Inferior parietal cortex (tissue), 1 donor: ENCODE measurements around the gene TMEM52B.
"Not testable (repeated sequence)": the region's sequence is repeated elsewhere in the genome, so short reads cannot be mapped to it uniquely, and the experiment has no call there.

Source experiments
- DNase-seq: peaks from one replicate; pipeline ENCODE4 v3.0.0-alpha.2; 2016; ENCODE audit errors: extremely low spot score

The TMEM52B gene

DNA sequence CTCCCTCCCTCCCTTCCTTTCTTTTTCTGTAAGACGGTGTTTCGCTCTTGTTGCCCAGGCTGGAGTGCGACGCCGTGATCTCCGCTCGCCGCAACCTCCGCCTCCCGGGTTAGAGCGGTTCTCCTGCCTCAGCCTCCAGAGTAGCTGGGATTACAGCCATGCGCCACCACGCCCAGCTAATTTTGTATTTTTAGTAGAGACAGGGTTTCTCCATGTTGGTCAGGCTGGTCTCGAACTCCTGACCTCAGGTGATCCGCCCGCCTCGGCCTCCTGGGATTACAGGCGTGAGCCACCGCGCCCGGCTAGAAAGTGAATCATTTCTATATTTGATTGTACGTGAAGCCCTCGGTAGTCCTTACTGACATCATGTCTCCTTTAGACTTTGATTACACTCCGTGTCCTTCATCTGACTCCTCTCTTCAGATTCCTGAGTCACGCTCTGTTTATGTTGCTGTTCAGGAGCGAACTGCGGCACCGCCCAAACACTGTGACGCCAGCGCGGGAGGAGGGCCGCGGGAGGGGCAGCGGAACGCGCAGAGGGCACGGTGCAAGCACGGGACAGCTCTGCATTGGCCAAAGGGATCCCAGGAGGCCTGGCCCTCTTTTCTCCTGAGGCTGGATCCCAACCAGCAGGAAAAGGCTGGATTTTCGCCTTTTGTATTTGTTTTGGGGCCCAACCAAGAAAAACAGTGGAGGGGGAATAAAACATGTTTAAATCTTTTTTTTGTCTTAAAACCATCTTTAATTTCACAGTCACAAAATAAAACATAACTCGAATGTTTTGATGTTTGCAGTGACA lies 33.3 kb downstream of the TMEM52B start:
- peak; percentile 88 for DNase-seq

DNA sequence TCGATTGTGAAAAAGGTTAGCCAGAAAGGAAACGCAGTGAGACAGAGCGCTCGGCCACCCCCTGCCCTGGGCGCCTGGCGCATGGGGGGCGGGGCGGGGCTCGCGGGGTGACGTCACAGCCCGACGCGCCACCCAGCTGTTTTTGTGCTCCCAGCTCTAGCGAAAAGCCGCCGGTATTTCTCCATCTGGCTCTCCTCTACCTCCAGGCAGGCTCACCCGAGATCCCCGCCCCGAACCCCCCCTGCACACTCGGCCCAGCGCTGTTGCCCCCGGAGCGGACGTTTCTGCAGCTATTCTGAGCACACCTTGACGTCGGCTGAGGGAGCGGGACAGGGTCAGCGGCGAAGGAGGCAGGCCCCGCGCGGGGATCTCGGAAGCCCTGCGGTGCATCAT lies 33.9 kb downstream of the TMEM52B start, which contains the start of gene GABARAPL1:
GABARAPL1 (plus strand) TSS at position 139 of the 393 bp plus-strand sequence; CDS start at position 392, 253 bp downstream.
- DNase-seq: peak; percentile 84

DNA sequence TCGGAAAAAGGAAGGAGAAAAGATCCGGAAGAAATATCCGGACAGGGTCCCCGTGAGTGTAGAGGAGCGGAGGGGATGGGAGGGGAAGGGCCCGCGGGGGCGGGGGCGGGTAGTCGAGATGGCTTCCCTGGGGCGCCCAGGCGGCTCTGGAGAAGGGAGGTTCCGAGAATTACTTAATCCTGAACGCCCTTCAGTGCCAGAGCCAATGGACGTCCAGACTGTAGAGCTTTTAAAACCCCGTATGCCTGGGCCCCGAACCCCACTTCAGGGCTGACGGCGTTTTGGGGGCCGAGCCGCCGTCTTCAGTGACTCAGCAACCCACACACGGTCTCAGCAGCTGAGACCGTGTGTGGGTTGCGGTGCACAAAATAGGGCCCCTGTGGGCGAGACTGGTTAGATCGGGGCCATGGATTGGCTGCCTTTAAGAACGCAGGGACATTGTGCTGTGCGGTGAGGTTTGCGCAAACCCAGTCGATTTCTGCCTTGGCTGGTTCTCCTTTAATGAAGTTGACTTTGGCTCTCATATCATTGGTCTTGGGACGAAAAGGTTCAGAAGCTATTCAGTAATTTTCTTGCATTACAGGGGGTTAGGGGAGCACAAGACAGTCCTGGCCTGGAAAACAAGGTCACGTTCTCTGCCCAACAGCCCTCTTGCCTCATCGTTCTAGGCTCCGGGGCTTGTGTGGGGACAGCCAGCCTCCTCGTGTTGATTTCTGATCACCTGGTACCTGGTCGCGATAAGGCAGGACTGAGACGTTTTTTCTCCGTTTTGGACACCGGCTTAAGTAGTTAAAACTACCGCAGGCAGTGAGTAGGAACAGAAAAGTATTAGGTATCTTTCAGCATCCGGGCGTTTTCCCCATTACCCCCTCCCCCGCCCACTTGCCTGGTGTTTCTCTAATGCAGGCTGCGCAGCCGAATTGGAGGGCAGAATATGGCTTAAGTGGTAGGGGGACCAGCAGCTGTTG lies 34.6 kb downstream of the TMEM52B start:
- DNase-seq: peak; percentile 68

DNA sequence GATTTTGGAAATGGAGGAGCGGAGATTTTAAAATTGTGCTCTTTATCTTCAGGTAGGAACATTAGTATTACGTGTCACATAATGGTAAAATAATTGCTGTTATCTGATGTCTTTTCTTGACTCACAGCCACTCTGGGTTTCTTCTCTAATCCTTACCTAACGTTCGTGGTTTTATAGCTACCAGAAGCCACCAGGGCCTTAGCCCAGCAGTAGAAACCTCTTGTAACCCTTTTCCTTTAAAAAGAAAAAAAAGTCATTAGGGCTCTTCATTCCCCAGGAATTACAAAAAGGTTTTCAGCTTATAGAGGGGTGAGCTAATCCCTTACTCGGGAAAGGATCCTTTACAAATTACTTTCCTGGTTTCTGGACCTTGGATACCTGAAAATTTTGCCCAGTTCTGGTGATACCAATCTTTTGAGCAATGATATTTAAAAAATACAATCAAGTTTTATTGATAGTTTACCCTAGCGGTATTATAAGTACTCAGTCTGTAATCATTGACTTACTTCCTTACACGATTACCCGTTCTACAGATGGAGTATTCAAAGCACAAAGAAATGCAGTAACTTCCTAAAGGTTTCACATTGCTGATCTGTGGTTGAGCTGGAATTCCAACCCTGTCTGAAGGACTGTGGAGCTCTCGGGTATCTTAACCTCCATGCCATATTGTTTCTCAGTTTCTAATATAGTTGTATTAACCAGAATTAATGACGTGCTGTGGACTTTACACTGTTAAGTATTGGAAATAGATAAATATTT lies 35.5 kb downstream of the TMEM52B start:
- peak; percentile 42 for DNase-seq

DNA sequence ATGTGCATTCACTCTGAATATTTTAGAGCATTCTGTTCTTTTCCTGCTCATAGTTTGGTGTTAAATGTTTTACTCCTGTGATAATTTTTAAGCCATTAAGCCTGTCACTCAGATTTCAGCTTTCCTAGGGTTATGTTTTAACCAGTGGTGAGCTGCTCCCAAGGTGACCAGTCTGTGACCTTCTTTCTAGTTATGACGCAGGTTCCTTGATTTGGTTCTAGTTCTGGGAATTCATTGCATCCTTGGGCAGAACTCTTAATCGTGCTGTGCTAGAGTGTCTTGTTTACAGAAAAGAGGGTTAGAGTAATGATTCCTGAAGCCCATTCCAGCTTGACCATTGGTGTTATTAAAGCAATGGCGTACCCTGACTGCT lies 36.0 kb downstream of the TMEM52B start:
- DNase-seq: peak; percentile 25

DNA sequence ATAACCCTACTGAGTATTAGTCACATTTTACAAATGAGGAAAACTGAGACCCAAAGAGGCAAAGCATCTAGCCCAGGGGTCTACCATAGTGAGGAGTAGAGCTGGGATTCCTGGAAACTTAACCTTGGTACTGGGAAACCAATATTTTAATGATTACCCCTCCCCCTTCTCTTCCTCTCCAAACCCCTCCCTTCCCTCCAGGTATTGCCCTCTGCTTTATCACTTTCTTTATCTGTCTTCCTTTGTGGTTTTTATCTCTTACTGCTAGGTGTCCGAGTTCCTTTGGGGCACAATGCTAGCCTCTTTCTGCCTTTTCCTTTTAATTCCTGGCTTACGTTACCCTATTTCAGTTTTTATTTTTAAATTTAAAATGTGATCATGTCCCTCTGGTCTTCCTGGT lies 36.6 kb downstream of the TMEM52B start:
- no peak for DNase-seq

DNA sequence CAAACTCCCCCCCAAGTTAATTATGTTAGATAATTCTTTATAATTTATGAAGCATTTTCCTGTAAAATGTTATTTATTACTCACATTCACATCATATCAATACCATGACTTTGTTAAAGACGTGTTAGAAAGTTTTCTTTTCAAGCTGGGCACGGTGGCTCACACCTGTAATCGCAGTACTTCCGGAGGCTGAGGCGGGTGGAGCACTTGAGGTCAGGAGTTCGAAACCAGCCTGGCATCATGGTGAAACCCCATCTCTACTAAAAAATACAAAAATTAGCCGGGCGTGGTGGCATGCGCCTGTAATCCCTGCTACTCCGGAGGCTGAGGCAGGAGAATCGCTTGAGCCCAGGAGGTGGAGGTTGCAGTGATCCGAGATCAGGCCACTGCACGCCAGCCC lies 37.1 kb downstream of the TMEM52B start:
- DNase-seq: not testable (repeated sequence)

DNA sequence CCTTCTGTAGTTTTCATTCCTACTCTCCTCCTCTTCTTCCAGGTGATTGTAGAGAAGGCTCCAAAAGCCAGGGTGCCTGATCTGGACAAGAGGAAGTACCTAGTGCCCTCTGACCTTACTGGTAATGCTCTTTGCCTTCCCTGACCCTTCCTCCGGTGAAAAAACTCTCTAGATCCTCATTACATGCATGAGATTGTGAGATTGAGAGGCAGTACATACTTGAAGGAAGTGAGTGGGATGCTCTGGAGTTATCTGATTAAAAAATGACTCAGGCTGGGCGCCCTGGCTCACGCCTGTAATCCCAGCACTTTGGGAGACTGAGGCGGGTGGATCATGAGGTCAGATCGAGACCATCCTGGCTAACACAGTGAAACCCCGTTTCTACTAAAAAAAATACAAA lies 39.2 kb downstream of the TMEM52B start:
- no peak for DNase-seq

DNA sequence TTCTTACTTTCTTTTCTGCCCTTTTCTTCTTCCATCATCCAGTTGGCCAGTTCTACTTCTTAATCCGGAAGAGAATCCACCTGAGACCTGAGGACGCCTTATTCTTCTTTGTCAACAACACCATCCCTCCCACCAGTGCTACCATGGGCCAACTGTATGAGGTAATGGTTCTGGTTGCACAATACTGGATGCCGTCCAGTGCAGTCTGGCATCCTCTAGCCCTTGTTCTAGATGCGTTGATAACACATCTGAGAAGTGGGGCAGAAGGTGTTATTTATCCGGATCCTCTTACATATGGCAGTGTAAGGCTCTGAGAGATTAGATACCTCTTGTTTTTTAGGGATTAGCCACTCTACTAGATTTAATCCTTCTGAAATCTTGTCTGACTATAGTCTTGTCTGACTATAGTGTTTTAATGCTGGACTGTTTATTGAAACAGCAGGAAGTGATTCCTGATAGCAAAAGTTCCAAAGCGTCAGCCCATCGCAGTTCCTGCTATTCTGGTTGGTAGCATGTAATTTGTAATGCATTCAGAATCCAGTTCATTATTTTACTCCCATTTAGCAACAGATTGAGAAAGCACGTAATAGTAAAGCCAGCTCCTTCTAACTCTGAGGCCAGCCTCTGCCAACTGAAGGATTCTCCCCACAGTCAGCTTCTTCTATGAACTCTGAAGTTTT lies 41.7 kb downstream of the TMEM52B start:
- DNase-seq: peak; percentile 76

DNA sequence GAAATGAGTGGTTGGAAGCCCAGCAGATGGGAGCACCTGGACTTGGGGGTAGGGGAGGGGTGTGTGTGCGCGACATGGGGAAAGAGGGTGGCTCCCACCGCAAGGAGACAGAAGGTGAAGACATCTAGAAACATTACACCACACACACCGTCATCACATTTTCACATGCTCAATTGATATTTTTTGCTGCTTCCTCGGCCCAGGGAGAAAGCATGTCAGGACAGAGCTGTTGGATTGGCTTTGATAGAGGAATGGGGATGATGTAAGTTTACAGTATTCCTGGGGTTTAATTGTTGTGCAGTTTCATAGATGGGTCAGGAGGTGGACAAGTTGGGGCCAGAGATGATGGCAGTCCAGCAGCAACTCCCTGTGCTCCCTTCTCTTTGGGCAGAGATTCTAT lies 43.0 kb downstream of the TMEM52B start:
- DNase-seq: no peak

DNA sequence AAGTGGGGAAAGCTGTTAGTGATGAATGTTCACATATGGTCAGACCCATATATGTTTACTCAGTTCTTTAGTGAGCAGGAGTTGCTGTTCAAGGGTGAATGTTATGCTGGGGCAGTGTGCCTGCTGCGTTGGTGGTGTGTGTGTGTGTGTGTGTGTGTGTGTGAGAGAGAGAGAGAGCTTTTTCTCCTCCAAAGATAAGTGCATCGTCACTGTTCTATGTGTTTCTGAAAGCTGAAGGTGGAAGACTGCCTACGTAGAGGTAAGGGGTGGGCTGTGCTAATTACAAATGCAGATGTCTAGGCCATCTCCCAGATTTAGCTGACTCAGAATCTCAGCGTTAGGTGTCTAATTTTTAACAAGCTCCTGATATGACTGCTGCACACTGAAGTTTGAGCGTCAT lies 44.4 kb downstream of the TMEM52B start:
- DNase-seq: no peak

DNA sequence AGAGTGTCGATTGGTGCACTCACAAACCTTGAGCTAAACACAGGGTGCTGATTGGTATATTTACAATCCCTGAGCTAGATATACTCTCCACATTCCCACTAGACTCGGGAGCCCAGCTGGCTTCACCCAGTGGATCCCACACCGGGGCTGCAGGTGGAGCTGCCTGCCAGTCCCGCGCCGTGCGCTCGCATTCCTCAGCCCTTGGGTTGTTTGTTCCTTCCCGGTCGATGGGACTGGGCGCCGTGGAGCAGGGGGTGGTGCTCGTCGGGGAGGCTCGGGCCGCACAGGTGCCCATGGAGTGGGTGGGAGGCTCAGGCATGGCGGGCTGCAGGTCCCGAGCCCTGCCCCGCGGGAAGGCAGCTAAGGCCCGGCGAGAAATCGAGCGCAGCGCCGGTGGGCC lies 46.6 kb downstream of the TMEM52B start:
- DNase-seq: not testable (repeated sequence)

DNA sequence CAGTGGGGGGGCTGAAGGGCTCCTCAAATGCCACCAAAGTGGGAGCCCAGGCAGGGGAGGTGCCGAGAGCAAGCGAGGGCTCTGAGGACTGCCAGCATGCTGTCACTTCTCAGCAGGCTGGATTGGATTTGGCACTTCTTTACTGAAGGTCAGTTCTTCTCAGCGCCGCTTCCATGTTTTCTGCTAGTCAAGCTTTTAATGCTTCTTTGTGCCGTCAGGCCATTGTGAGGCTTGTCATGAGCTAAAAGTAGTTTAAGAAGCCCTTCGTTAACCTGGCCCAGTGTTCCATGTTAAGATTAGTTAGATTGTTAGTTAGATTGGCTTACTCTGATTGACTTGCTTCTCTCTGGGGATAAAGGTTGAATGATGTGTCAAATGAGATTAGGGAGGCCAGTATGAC lies 47.3 kb downstream of the TMEM52B start:
- DNase-seq: no peak

DNA sequence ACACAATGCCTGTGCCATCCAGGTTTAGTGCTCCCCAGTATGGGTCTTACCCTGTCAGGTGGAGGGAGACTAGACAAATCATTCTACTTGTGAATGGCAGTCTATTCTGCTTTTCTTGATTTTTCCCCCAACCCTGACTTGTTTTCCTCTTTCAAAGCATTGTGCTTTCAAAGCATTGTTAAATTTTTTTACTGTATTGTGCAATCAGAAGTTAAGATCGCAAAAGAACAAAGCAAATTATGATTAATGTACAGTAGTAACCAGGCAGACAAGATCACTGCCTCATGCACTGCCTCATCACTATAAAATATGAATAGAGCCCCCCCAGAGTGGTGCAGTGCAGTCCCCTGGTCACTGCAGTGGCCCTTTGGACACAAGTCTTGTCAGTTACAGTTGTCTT lies 47.9 kb downstream of the TMEM52B start:
- no peak for DNase-seq

DNA sequence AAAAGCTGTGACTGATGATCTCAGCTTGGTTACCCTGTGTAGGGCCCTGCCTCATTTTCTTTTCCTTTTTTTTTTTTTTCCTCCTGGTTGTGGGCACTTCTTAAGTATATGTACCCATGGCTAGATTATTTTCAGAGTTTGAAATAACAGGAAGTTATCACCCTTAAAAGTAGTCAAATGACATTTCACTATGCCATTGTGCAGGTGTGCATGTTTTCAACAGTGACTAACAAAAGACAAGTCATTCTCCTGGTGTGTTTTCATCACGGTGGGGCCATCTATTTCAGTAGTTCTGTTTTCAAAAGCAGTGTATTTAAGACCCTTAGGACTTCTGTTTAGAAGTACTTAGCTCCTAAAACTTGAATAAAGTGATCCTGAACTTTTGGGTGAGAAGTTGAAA lies 48.8 kb downstream of the TMEM52B start:
- no peak for DNase-seq

DNA sequence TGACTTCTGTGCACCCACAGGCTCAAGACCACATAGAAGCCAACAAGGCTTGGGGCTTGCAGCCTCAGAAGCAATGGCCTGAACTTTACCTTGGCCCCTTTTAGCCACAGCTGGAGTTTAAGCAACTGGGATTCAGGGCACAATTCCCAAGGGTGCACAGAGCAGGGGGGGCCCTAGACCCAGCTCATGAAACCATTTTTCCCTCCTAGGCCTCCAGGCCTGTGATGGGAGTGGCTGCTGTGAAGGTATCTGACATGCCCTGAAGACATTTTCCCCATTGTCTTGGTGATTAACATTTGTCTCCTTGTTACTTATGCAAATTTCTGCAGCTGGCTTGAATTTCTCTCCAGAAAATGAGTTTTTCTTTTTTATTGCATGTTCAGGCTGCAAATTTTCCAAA lies 55.7 kb downstream of the TMEM52B start:
- no peak for DNase-seq

DNA sequence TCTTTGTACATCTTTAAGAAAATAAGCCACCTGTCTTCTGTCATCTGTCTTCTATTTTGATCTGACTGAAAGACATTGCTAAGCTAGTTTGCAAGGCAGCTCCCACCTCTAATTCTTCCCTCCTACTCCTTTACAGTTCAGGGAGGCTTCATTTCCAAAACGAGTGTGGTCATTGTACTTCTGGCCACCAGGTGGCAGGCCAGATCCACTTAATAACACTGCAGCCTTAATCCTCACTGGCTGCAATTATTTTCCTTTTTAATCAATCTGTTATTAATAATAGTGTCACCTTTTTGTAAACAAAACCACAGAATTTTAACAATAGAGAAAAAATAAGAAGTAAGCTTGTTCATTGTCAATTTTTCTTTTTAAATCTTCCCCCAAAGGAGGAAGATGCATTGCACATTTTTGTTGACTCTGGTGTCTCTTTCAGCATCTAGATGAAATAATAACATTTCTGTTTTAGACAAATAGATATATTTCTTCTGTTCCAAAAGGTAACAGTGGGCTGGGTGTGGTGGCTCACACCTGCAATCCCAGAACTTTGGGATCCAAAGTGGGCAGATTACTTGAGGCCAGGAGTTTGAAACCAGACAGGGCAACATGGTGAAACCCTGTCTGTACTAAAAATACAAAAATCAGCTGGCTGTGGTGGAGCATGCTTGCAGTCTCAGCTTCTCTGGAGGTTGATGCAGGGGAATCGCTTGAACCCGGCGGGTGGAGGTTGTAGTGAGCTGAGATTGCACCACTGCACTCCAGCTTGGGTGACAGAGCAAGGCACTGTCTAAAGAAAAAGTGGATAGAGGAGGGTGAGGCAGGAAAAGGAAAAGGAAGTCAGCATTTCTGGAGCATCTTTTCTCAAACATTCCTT lies 57.2 kb downstream of the TMEM52B start:
- DNase-seq: peak; percentile 76

DNA sequence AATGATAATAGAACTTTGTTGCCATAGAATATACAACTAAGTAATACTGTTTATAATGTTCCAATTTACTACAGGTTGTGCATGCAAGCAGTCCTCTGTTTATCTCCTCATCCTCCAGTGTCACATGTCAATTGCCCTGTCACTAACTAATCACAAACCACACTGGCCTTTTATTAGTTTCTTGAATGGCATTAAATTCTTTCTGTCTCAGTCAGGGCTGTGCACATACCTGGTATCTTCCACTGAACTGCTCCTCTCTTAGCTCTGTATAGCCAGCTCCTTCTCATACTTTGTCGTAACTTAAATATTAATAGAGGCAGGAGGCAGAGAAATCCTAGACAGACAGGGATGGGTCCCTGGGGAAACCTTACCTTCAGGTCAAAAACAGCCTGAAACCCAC lies 57.9 kb downstream of the TMEM52B start:
- DNase-seq: no peak

DNA sequence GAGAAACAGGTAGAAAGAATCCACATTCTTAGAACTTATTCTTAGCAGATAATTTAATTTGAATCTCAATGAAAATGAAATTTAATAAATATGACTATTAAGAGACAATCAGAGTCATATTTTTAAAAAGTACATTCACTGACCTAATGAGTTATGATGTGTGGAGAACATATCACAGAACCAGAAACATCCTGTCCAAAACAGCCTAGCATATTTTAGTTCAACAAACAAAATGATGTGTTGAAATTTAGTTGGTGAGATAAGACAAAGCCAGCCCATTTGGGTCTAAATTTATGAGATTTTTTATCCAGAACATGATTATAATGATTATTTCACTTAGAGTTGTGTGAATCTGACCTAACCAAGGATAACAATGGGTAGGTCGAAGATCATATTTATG lies 59.7 kb downstream of the TMEM52B start:
- DNase-seq: no peak

DNA sequence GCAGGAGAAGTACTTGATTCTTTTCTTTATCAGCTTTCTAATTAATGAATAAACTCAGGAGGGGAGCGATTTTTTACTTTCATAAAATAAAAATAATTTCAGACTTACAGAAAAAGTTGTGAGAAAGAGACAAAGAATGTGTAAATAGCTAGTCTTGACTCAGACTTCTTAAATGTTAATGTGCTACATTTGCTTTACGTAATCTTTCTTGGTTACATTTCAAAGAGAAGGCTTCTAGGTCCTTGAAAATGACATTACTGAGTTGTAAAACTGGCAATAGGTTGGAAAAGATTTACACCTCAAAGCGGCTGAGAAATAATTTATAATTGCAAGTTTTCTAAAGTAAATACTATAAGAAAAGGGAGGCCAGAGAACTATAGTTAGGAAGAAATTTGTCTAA lies 62.5 kb downstream of the TMEM52B start:
- no peak for DNase-seq
